IPS DF 4.7 (cell line): ENCODE data around the gene ANO10.
"Not testable (repeated sequence)": the region's sequence is repeated elsewhere in the genome, so short reads cannot be mapped to it uniquely, and the experiment has no call there.

ENCODE experiments used
- DNase-seq: peaks from one replicate; pipeline ENCODE4 v3.0.0-alpha.2; 2013; ENCODE audit warnings: low spot score; ENCODE audit errors: extremely low read depth

ANO10 gene

DNA sequence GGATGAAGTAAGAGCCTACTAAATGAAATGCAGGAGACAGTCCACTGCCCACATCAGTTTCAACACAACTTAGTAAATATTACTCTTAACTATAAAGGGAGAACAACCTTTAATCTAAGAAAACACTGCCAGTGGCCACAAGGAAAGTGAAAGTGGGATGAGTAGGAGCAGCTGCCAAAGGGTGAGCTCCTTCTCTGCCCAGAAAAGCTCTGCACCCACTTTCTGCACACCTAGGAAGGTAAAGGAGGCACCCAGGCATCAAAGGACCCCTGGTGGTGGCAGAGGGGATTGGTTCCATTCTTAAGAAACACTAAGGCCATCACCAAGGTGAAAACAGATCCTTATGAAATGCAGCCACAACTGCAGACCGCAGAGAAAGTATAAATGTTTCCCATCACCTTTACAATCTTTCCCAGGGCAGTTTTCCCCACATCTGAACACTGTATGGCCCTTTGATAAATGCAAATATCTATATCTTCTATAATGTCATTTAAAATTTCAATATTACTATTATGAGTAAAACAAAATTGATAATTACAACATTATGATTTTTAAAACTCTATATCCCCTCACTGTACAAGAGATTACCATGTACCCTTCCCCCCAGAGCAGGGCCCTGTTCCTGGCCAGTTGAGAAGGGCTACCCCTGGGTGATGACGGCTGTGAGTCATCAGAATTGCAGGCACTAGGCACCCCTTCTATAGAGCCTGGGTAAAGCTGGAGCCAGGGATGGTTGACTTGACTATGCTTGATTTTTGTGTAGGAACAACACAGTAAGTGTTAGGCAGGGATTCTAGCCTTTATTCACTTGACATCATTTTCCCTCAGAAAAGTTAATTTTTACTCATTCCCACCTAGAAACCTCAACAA lies 243.5 kb downstream of the ANO10 start:
- no peak for DNase-seq

GRCh38 chr3:43373560-43373928 lies 248.3 kb downstream of the ANO10 start:
- DNase-seq, result no peak

DNA sequence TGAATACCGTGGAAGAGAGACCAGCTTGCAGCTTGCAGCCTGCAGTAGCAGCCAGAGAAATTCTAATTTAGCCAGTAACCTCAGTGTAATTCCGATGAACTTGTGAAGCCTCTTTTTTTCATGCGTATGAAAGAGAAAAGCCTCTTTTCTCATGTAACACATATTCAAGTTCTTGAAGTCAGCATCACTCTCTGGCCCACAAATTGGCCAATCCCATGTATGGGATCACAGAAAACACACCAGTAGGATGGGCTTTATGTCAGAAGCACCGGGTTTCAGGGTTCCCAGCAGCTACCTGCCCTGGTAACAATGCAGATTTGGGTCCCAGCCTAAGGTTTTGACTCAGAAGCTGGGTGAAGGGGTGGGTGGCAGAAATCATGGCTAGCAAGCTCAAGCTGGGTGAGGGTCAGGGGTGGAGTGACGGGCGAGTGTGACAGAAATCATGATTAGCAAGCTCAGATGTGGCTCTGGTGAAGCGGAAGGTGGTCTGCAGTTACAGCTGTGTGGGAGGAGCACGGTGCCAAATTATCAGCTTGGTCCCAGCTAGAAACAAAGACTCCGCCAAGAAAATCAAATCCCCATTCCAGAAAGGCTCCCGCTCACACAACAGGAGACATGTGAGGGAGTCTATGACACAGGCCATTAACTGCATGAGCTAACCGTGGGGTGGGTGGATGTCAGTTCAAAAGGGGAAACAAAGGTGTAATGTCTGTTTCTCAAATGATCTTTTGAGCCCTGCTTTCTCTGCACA lies 248.8 kb downstream of the ANO10 start:
- peak; percentile 28 for DNase-seq

DNA sequence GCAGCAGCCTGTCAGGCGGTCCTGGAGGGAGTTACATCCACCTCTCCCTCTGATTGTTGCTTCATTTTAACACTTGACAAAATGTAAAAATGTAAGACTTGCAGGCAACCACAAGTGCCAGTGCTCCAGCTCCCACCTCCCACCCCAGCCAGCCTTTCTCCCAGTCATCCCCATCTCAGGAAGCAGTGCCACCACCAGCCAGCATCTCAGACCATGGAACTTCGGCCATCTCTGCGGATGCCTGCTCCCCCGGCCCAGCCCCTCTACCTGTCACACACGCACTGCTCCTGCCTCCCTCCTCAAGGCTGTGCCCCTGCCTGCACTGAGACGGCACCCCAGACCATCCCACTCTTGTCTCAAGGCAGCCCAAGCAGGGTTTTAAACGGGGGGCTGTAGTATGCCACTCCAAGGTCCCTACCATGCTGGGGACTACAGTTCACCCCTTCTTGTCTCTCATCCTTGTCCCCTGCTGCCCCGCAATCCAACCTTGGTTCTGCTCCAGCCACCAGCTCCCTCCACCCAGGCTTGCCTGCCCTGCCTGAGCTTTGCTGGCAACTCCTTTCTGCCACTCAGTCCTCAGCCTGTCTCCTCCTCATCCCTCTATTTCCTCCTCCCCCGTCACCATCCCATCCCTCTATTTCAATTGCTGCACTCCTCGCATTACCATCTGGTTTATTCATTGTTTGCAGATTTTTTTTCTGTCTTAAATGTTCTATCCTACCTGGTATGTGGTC lies 249.6 kb downstream of the ANO10 start:
- DNase-seq, result no peak

- DNase-seq, result no peak
These were observed 250.3 kb downstream of the ANO10 start for GRCh38 chr3:43371494-43371893.

DNA sequence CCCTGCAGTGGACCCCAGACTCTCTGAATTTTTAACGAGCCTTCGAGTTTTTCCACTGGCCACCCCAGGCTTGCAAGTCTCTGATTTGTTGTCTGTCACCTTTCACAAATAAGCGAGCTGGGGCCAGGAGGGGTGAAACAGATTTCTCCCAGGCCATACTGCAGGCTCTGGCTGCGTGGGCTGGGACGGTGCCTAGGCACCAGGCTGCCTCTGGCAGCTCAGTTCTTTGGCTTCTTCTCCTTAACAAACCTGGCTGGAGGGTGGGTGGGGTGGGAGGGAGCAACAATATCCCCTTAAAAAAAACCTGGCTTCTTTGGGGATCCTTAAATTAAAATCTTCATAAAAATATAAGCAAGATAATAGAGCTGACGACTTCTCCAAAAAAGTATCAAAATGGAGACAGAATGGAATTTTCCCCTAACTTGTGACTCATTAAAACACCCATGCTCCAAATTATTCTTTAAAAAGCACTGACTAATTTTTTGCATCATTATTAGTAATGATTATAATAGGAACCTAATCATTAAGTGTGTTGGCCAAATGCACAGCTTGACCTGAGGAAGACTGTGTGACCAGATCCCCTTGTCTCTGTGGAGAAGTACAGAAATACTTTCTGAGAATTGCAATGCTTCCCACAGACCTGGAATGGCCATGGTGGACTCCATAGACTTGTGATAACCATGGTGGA lies 251.4 kb downstream of the ANO10 start:
- DNase-seq, result no peak

DNA sequence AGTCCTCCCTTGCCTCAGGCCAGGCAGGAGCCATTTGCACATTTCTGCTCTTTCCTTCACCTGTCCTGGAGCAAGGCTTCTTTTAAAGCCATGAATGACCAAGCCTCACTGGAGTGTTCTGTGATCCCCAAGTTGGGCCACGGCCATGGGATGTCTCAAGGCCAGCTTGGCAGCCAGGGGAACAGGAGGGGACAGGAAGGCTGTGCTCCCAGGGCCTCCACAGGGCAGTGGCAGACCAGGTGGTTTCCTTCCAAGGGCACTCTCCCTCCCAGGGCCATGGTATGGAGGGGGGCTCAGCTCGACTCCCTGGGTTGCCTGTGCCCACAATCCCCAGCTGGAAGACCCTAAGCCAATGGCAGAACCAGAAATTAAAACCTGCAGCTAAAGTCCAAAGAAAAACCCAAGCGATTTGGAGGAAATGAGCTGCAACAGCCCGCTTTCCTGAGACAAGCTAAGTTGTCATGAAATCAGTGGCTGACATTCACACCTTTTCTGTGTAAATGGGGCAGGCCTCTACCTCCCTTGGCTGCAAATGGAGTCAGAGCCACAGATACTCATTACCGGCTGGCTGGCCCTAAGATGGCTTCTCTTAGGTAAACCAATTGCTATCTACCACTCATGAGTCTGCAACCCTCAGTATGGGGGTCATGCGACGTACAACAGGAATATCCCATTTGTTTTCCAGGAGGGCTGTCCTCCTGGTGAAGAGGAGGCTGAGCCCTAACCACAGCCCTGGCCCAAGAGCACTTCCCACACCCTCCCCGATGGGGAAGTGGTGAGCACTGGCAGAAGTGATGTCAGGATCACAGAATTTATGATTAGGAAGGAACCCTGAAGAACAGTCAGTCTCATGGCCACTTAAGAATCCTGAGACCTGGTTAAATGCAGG lies 252.2 kb downstream of the ANO10 start:
- DNase-seq, result no peak

DNA sequence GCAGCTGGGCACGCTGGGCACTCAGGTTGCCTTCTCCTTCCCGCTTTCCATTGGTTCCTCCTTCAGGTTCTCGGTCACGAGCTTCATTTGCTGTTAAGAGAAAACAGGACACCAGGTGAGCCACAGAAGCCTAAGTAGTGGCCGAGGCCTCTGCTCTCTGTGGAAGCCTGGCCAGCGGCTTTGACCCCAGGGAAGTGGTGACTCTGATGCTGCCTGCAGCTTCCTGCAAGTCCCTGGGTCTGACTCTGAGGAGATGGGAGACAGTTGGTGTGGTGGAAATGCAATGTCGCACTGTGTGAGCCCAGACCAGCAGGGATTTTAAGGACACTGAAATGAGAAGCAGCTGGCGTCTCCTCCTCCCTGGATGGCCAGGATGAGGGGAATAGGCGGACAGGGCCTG lies 254.9 kb downstream of the ANO10 start:
- DNase-seq, result no peak

DNA sequence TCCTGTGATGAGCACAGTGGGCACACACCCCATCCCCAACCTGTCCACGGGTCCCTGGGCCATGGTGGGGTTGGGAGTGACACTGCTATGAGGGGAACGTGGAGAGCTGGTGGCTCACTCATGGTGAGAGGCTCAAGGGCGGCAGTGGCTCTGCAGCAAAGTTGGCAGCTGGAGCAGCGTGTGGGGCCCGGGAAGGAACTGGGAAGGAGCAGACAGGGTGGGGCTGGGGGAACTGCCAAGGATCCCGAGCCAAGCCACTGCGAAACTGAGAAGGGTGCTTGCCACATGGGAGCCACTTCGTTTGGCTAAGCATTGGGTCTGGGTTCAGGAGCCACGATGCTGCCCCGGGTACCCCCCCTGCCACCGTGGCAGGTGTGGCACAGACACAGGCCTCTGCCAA lies 255.3 kb downstream of the ANO10 start:
- no peak for DNase-seq

DNA sequence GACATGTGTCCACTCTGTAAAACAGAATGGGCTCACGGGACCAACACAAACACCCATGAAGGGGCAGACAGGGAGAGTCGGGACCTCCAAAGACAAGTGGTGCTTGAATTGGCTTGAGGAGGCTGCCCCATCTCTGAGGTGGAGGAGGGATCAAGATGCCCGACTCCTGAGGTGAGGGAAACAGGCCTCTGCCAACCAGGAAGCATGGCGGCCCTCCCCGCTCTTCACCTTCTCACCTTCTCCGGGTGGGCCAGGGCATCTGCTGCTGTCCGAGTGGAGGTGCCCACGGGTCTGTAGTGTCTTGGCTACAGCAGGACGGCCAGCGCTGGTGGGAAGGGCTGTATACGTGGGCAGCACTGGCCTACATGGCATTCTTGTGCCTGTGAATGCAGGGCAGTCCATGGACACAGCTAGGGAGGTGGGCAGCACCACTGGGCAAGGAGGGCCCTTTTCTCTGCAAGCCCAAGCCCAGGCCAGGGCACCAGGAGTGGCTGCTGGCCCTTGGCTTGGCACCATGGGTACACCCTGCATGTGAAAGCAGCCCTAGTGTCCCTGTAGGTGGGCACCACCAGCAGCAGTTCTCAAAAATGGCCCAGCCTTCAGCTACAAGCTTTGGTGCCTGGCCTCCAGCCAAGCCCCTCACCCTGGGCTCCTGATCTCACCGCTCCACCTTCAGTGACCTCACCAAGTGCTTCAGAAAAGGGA lies 256.1 kb downstream of the ANO10 start:
- no peak for DNase-seq

DNA sequence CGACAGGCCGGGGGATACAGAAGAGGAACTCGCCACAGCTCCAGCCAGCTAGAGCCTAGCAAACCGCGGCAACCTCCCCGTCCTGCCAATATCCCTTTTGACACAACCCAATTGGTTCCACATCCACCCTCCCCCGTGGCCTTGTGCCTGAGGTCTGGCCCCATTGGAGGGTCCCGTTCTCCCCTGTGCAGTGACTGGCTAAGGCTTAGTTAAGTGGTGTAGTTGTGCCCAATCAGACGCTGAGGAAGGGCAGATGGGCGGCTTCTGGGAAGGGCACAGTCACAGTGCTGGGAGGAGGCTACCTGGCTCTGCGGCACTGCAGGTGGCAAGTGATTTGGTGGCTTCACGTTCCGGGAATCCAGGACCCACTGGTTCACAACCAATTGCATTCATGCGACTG lies 256.9 kb downstream of the ANO10 start:
- no peak for DNase-seq

DNA sequence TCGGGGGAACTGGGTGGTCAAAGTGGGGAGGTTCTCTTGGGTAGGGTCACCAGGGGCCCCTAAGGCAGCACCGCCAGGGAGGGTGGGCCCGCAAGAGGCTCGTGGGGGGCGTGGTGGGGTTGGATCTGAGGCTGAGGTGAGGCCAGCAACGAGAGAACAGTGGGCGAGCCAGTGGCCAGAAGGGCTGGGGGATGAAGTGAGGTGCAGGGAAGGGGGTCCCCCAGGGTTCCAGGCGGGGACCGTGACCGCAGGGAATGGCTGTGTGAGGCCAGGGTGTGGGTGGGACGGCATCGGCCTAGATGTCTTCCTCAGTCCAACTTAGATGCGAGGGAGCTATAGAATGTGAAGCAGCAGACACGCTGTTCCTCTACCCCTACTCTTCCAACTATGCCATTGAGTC lies 257.3 kb downstream of the ANO10 start:
- no peak for DNase-seq

- no peak for DNase-seq
These were observed 258.1 kb downstream of the ANO10 start for GRCh38 chr3:43363621-43364266.

DNA sequence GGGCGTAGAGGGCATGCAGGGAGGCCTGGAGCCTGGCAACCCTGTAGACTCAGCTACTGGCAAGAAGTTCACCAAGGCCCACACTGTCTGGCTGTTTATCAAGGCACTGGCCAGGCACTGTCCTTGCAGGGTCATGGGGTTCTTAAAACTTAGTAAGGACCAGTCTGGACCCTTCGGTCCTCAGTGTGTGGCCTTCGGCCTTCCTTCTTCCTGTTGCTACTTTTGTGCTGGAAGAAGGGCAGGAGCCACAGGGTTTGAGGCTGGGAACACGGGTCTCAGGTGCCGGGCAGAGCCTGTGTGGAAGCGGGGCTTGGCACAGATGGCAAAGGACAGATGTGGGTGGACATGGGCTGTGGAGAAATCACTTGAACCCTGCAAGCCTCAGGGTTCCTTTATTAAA lies 258.9 kb downstream of the ANO10 start:
- DNase-seq, result no peak

DNA sequence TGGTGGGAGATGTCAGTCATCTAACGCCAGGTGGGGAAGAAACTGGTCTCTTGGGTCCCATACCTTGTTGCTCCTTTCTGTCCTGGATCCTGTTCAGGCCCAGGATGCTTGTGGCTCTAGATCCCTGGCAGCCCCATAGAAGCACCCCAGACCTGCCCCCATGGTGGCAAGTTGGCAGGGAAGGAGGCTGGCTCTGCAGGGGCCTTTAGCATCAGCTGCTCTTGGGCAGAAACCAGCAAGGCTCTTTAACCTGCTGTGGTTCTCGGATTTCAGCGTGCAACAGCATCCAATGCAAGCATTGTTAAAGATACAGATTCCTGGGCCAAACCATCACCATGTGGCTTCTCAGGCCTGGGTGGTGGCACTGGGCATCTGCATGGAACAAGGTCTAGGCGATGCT lies 259.6 kb downstream of the ANO10 start:
- no peak for DNase-seq

- no peak for DNase-seq
These were observed 260.7 kb downstream of the ANO10 start for GRCh38 chr3:43361077-43361476.

DNA sequence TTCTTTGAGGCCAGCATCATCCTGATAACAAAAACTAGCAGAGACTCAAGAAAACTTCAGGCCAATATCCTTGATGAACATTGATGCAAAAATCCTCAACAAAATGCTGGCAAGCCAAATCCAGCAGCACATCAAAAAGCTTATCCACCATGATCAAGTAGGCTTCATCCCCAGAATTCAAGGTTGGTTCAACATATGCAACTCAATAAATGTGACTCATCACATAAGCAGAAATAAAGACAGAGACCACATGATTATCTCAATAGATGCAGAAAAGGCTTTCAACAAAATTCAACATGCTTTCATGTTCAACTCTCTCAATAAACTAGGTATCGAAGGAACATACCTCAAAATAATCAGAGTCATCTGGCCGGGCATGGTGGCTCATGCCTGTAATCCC lies 265.8 kb downstream of the ANO10 start:
- not testable (repeated sequence) for DNase-seq

GRCh38 chr3:43353923-43354670 lies 267.7 kb downstream of the ANO10 start:
- DNase-seq, result no peak

- no peak for DNase-seq
These were observed 268.4 kb downstream of the ANO10 start for GRCh38 chr3:43353393-43353792.
